ENCODE measurements around the gene RNF123. TPM values are rescaled to one million over a fixed set of nuclear protein-coding genes. Genes with fewer than 3 reads are reported as not detected.

RNF123 gene
- total RNA-seq, 1 experiment from 2014 or later: 71.9 TPM

GRCh38 chr3:49655731-49656285, 33.5 kb upstream of the RNF123 start:
- ATAC-seq: no peak
- Histone ChIP-seq H3K36me3 (ENCODE audit: control insufficient read depth in 1 of 2, insufficient read depth in 2 of 2, low read length in 2 of 2) (no peaks in the 10 kb centered on the region), H2AFZ (ENCODE audit: low read depth, low read length, poor library complexity, severe bottlenecking) (no peak overlapping the region), H3K4me2 (ENCODE audit: low read length) (no peak overlapping the region), H3K9me3 (ENCODE audit: control insufficient read depth in 1 of 2, insufficient read depth in 1 of 2, low read depth in 1 of 2, low read length in 2 of 2) (no peaks in the 10 kb centered on the region), H3K27me3 (ENCODE audit: insufficient read depth, low read length) (no peaks in the 10 kb centered on the region), H4K20me1 (ENCODE audit: insufficient read depth) (no peaks in the 10 kb centered on the region), H3K27ac (ENCODE audit: low read depth, low read length) (no peak overlapping the region), H3K9ac (ENCODE audit: low read length) (no peak overlapping the region), H3K4me1 (ENCODE audit: control insufficient read depth in 1 of 2, insufficient read depth in 2 of 2, low read length in 2 of 2) (no peaks in the 10 kb centered on the region), H3K4me3 (replicated peaks in 1 of 2; ENCODE audit: low read depth in 1 of 2, low read length in 2 of 2) (no peak overlapping the region), H3K79me2 (ENCODE audit: insufficient read depth, low read length) (no peaks in the 10 kb centered on the region), H3K9me2 (ENCODE audit: insufficient read depth) (no peaks in the 10 kb centered on the region)
- TF ChIP-seq YY1 (IDR thresholded peaks at IDR 0.05; ENCODE audit: extremely low read depth, insufficient replicate concordance, low read depth, low read length): no peak
- TF ChIP-seq ZNF274 (IDR thresholded peaks at IDR 0.05; ENCODE audit: low read depth, low read length): no peak
- TF ChIP-seq ATF3 (IDR thresholded peaks at IDR 0.05): no peak
- TF ChIP-seq ZFX (IDR thresholded peaks at IDR 0.05): no peak
- intact Hi-C loops (cut with micrococcal nuclease): no loop called here
- no peak for DNase-seq (ENCODE audit: low read depth, low spot score)
- ChIA-PET CTCF (no interaction called here), POLR2A (no interaction called here), RAD21 (ENCODE audit: low non-redundant PET in 1 of 2, low total read pairs in 2 of 2, uncharacterized antibody in 2 of 2, unreplicated experiment in 2 of 2) (no interaction called here)
- no TSS peak for BruUV-seq (replicated peaks)

- no peak for ATAC-seq
- H3K9ac ChIP-seq (ENCODE audit: low read length): no peak overlapping the region
- H3K36me3 ChIP-seq (ENCODE audit: control insufficient read depth in 1 of 2, insufficient read depth in 2 of 2, low read length in 2 of 2): no peaks in the 10 kb centered on the region
- no TSS peak for BruUV-seq (replicated peaks)
- H3K9me3 ChIP-seq (ENCODE audit: control insufficient read depth in 1 of 2, insufficient read depth in 1 of 2, low read depth in 1 of 2, low read length in 2 of 2): no peaks in the 10 kb centered on the region
- H3K4me1 ChIP-seq (ENCODE audit: control insufficient read depth in 1 of 2, insufficient read depth in 2 of 2, low read length in 2 of 2): peaks cover 0 to 5% of the 10 kb centered on the region in 2 experiments; a peak in 1 of 4 replicates
- no peaks in the 10 kb centered on the region for H3K79me2 ChIP-seq (ENCODE audit: insufficient read depth, low read length)
- H3K4me2 ChIP-seq (ENCODE audit: low read length): no peak overlapping the region
- no peaks in the 10 kb centered on the region for H4K20me1 ChIP-seq (ENCODE audit: insufficient read depth)
- TF ChIP-seq ATF3 (IDR thresholded peaks at IDR 0.05) (no peak), EZH2phosphoT487 (IDR thresholded peaks at IDR 0.05; ENCODE audit: borderline replicate concordance) (no peak), CEBPB (IDR thresholded peaks at IDR 0.05; ENCODE audit: low read depth) (no peak), RAD21 (IDR thresholded peaks at IDR 0.05; ENCODE audit: low read depth) (no peak), YY1 (IDR thresholded peaks at IDR 0.05; ENCODE audit: extremely low read depth, insufficient replicate concordance, low read depth, low read length) (no peak), FOSL1 (IDR thresholded peaks at IDR 0.05; ENCODE audit: low read depth) (no peak), EZH2 (IDR thresholded peaks at IDR 0.05) (no peak), ZFX (IDR thresholded peaks at IDR 0.05) (no peak), ZNF274 (IDR thresholded peaks at IDR 0.05; ENCODE audit: low read depth, low read length) (no peak)
- no peaks in the 10 kb centered on the region for H3K27me3 ChIP-seq (ENCODE audit: insufficient read depth, low read length)
- H3K27ac ChIP-seq (ENCODE audit: low read depth, low read length): no peak overlapping the region
- ChIA-PET RAD21 (ENCODE audit: low non-redundant PET in 1 of 2, low total read pairs in 2 of 2, uncharacterized antibody in 2 of 2, unreplicated experiment in 2 of 2) (no interaction called here), CTCF (no interaction called here), POLR2A (no interaction called here)
- intact Hi-C loops (cut with micrococcal nuclease): no loop called here
- no peak overlapping the region for H2AFZ ChIP-seq (ENCODE audit: low read depth, low read length, poor library complexity, severe bottlenecking)
- no peaks in the 10 kb centered on the region for H3K9me2 ChIP-seq (ENCODE audit: insufficient read depth)
- DNase-seq (ENCODE audit: low read depth, low spot score): no peak
- H3K4me3 ChIP-seq (replicated peaks in 1 of 2; ENCODE audit: low read depth in 1 of 2, low read length in 2 of 2): no peak overlapping the region
These were observed 32.7 kb upstream of the RNF123 start for GRCh38 chr3:49656541-49657112.

All from HCT116 (cell line).